ENCODE measurements around the gene AGBL2.

Gene AGBL2

DNA sequence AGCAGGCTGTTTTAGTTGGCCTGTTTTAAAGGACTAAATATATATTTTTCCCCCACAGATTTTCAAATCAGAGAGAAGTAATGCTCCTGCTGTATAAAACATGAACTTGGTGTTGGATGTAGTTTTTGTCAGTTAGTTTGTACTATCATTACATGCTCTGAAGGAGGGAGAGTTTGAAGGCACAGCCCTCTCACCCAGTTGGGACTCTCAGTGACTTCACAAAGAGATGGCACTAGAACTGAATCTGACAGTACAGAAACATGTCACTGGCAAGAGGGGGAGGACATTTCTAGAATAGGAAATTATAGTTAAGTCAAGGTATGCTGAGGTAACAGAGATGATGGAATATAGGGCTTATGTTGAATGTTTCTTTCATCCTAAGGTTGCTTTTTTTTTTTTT is 99.9 kb downstream of the AGBL2 start:
- CTCF ChIA-PET: no interaction called here
- no peak for TF ChIP-seq ARNT (IDR thresholded peaks at IDR 0.05)
- TF ChIP-seq, protein P1, sequence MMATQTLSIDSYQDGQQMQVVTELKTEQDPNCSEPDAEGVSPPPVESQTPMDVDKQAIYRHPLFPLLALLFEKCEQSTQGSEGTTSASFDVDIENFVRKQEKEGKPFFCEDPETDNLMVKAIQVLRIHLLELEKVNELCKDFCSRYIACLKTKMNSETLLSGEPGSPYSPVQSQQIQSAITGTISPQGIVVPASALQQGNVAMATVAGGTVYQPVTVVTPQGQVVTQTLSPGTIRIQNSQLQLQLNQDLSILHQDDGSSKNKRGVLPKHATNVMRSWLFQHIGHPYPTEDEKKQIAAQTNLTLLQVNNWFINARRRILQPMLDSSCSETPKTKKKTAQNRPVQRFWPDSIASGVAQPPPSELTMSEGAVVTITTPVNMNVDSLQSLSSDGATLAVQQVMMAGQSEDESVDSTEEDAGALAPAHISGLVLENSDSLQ (IDR thresholded peaks at IDR 0.05): no peak
- no peak for TF ChIP-seq SP1 (IDR thresholded peaks at IDR 0.05)
- no peak for TF ChIP-seq CTBP1 (IDR thresholded peaks at IDR 0.05; ENCODE audit: borderline replicate concordance)
- no peak for TF ChIP-seq FOXA1 (IDR thresholded peaks at IDR 0.05)
- TF ChIP-seq ZNF384 (IDR thresholded peaks at IDR 0.05): no peak
- POLR2A ChIA-PET: no interaction called here
- no peak for DNase-seq (ENCODE audit: extremely low spot score)

DNA sequence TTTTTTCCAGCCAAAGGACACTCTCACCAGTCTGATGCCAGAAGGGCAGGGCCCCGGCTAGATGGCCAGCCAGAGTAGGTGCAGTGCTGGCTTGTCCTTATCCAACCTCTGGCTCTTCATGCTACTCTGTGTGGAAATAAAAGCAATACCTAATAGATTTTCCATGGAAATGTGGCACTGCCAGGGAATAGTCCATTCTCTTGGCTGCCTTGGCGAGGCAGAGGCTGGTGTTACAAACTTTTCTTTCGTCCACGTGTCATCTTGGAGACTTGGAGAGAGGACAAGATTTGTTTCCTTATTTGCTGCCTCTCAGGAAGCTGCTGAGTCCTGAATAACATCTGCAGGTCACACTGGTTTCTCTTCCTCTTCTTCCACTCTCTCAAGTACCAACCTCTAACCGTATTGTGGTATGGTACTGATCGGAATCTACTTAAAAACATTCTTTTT is 103.8 kb downstream of the AGBL2 start:
- TF ChIP-seq LEF1 (IDR thresholded peaks at IDR 0.05; ENCODE audit: borderline replicate concordance) (no peak), ARNT (IDR thresholded peaks at IDR 0.05) (no peak), FOXM1 (IDR thresholded peaks at IDR 0.05; ENCODE audit: borderline replicate concordance) (no peak), SUZ12 (IDR thresholded peaks at IDR 0.05) (no peak), ZNF384 (IDR thresholded peaks at IDR 0.05) (no peak)
- CTCF ChIA-PET: no interaction called here
- POLR2A ChIA-PET: no interaction called here
- DNase-seq (ENCODE audit: extremely low spot score): no peak

DNA sequence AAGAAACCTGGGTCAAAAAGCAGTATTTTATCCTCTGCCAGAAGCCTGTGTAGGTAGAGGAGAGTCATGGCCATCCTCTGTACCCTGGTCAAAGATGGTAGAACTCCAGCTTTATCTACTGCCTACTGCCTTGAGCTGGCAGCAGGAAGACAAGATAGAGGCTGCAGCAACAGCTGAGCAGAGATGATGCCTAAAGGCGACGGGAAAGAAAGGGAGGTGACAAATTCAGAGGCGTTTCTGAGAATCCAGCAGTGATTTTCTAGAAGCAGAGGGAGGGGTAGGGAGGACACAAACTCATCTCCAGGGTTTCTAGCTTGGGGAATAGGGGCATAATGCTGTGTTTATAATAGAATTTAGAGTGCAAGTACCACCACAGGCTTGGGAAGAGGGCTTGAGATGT is 105.5 kb downstream of the AGBL2 start:
- TF ChIP-seq FOXK2 (IDR thresholded peaks at IDR 0.05) (no peak), HDGF (IDR thresholded peaks at IDR 0.05; ENCODE audit: borderline replicate concordance) (no peak), L3MBTL2 (conservative IDR thresholded peaks at IDR 0.05) (no peak), ELF4 (IDR thresholded peaks at IDR 0.05) (no peak), TARDBP (IDR thresholded peaks at IDR 0.05) (no peak), FOXM1 (IDR thresholded peaks at IDR 0.05; ENCODE audit: borderline replicate concordance) (no peak)
- TF ChIP-seq, protein P1 (IDR thresholded peaks at IDR 0.05): no peak
- ChIA-PET CTCF (no interaction called here), POLR2A (no interaction called here)
- DNase-seq (ENCODE audit: extremely low spot score): no peak

Measured in HEK293T (cell line).